Tibial nerve (tissue), 4 donors: ENCODE measurements around the gene IWS1.

Source experiments
- CTCF ChIP-seq, 5 experiments: fragments of 200-600 bp in 3 of 5; fragments of 450-650 bp in 2 of 5; sonication (generic) in 3 of 5; IDR thresholded peaks; one replicate each; pipeline ENCODE4 v1.5.1; 2016 to 2019; ENCODE audit warnings: antibody characterized with exemption in 5 of 5, mild to moderate bottlenecking in 3 of 5, moderate library complexity in 2 of 5
- EP300 ChIP-seq, 2 donors: sonication (generic); formaldehyde crosslinking; IDR thresholded peaks; one replicate each; pipeline ENCODE4 v1.6.1; 2017; ENCODE audit warnings: antibody characterized with exemption in 2 of 2, mild to moderate bottlenecking in 1 of 2
- POLR2A ChIP-seq, 2 donors: fragments of 450-650 bp; IDR thresholded peaks; one replicate each; pipeline ENCODE4 v1.6.1; 2017; ENCODE audit warnings: antibody characterized with exemption in 2 of 2, mild to moderate bottlenecking in 2 of 2, moderate library complexity in 2 of 2

DNA sequence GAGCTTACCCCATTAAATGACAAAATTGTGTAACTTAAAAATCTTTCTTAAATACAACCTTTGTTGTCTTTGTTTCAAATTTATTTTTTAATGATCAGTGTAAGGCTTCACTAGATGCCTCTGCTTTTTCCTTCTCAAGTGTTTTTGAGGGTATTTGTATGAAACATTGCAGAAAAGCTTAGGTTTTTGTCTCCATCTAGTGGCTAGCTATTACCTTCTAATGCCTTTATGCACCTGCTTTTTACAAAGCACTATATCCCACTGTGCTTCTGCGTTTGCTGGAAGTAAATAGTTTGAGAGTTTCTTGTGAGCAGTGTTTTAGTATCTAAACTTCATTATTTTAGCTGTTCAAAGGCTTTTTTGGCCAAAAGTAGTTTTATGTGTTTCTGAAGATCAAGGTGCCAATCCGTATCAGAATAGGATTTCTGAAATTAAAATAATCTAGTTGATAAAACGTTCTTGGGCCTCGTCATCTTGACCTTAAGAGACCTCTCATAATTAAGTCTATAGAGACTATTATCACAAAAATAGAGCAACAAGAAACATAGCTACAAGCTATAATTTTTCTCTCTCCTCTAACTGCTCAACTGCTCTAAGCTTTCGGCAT lies 47.0 kb downstream of the IWS1 start:
- TF ChIP-seq CTCF (IDR thresholded peaks at IDR 0.05) (peak; percentile 42 to 69 (median 57)), POLR2A (IDR thresholded peaks at IDR 0.05) (no peak), EP300 (IDR thresholded peaks at IDR 0.05) (no peak)
